ENCODE results near the gene CDCP1.

GRCh38 chr3:45056608-45057301 is 89.4 kb downstream of the CDCP1 start:
- TF ChIP-seq CTCF (IDR thresholded peaks at IDR 0.05) (no peak), POLR2A (IDR thresholded peaks at IDR 0.05) (no peak)

Data from upper lobe of left lung (tissue), 4 donors.